Stomach smooth muscle (tissue), 2 donors: Measurements from ENCODE around the gene SPNS1.
"Not testable (repeated sequence)": the region's sequence is repeated elsewhere in the genome, so short reads cannot be mapped to it uniquely, and the experiment has no call there.

Experiments used
- H3K27ac ChIP-seq: one replicate; pipeline ENCODE4 v1.7.0; 2013; ENCODE audit warnings: mild to moderate bottlenecking, low read length, inconsistent platforms
- H3K27me3 ChIP-seq, 2 donors: one replicate each; pipeline ENCODE4 v1.7.0; 2013; ENCODE audit warnings: low read length in 2 of 2; ENCODE audit not compliant: insufficient read depth in 2 of 2, control insufficient read depth in 1 of 2
- H3K36me3 ChIP-seq, 2 donors: one replicate each; pipeline ENCODE4 v1.7.0; 2013; ENCODE audit warnings: low read length in 2 of 2; ENCODE audit not compliant: control insufficient read depth in 2 of 2, insufficient read depth in 2 of 2
- H3K4me1 ChIP-seq: one replicate; pipeline ENCODE4 v1.7.0; 2013; ENCODE audit warnings: low read length; ENCODE audit not compliant: control insufficient read depth, insufficient read depth
- H3K4me3 ChIP-seq, 2 donors: one replicate each; pipeline ENCODE4 v1.7.0; 2013; ENCODE audit warnings: low read length in 2 of 2
- H3K9ac ChIP-seq, 2 donors: one replicate each; pipeline ENCODE4 v1.7.0; 2013; ENCODE audit warnings: low read length in 2 of 2, mild to moderate bottlenecking in 1 of 2
- H3K9me3 ChIP-seq, 2 donors: one replicate each; pipeline ENCODE4 v1.7.0; 2013; ENCODE audit warnings: low read length in 2 of 2; ENCODE audit not compliant: control insufficient read depth in 2 of 2
- donor health status: healthy.
- donor health status: Pancreatic carcinoma.

The SPNS1 gene

GRCh38 chr16:28935924-28936783, 38.4 kb upstream of the SPNS1 start:
- Histone ChIP-seq H3K27ac (no peak overlapping the region), H3K4me1 (no peaks in the 10 kb centered on the region), H3K36me3 (no peaks in the 10 kb centered on the region), H3K9ac (no peak overlapping the region), H3K4me3 (peak overlapping the region in 1 of 2 donors; percentile 44), H3K9me3 (no peaks in the 10 kb centered on the region), H3K27me3 (peaks cover 5 to 9% of the 10 kb centered on the region in 2 donors)

GRCh38 chr16:28936784-28937155, 37.8 kb upstream of the SPNS1 start:
- Histone ChIP-seq H3K9ac (no peak overlapping the region), H3K27me3 (peaks cover 5 to 9% of the 10 kb centered on the region in 2 donors), H3K9me3 (no peaks in the 10 kb centered on the region), H3K4me3 (no peak overlapping the region), H3K27ac (no peak overlapping the region), H3K36me3 (no peaks in the 10 kb centered on the region), H3K4me1 (no peaks in the 10 kb centered on the region)

DNA sequence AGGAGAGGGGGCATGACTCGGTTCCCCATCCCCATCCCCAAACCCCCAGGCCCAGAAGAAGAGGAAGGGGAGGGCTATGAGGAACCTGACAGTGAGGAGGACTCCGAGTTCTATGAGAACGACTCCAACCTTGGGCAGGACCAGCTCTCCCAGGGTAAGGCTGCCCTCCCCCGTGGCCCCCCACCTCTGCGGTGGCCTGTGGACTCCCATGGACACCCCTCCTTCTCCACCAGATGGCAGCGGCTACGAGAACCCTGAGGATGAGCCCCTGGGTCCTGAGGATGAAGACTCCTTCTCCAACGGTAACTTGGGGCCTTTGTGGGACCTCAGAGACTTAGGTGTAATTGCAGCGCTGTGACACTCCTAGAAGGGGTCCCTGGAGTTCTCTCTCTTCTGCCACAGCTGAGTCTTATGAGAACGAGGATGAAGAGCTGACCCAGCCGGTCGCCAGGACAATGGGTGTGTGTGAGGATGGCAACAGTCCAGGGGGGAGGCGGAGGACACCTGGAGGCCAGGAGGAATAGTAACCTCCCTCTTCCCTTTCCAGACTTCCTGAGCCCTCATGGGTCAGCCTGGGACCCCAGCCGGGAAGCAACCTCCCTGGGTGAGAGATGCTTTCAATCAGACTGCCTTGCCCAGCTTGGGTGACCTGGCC, 37.2 kb upstream of the SPNS1 start:
- H3K9me3 ChIP-seq, result no peaks in the 10 kb centered on the region
- H3K27me3 ChIP-seq, result peaks cover 5 to 9% of the 10 kb centered on the region in 2 donors
- H3K4me1 ChIP-seq, result no peaks in the 10 kb centered on the region
- H3K27ac ChIP-seq, result no peak overlapping the region
- no peak overlapping the region for H3K9ac ChIP-seq
- no peak overlapping the region for H3K4me3 ChIP-seq
- H3K36me3 ChIP-seq, result no peaks in the 10 kb centered on the region

GRCh38 chr16:28938721-28939120, 35.9 kb upstream of the SPNS1 start:
- no peak overlapping the region for H3K4me3 ChIP-seq
- H3K9me3 ChIP-seq, result no peaks in the 10 kb centered on the region
- no peak overlapping the region for H3K27ac ChIP-seq
- no peaks in the 10 kb centered on the region for H3K36me3 ChIP-seq
- no peak overlapping the region for H3K9ac ChIP-seq
- no peaks in the 10 kb centered on the region for H3K4me1 ChIP-seq
- H3K27me3 ChIP-seq, result peaks cover 5 to 9% of the 10 kb centered on the region in 2 donors

GRCh38 chr16:28939825-28940224, 34.8 kb upstream of the SPNS1 start:
- not testable (repeated sequence) for H3K4me1 ChIP-seq

DNA sequence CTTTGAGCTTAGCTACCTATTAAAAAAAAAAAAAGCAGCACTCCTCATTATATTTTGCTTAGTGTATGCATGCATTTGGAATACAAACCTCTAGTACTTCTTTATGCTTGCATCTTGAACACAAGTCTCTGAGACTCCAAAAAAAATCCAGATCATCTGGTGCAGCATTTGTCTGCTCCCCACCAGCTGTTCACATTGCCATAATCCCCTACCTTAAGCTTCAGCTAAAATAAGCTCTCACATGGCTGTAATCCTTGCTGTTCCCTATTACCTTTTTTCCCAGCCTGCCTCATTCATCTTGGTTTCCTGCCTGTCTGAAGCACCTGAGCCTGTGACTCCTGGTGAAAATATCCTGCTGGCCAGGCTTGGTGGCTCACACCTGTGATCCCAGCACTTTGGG, 31.3 kb upstream of the SPNS1 start:
- no peak overlapping the region for H3K4me3 ChIP-seq
- H3K36me3 ChIP-seq, result no peaks in the 10 kb centered on the region
- H3K27ac ChIP-seq, result no peak overlapping the region
- H3K4me1 ChIP-seq, result peaks cover 8% of the 10 kb centered on the region
- H3K9me3 ChIP-seq, result no peaks in the 10 kb centered on the region
- H3K27me3 ChIP-seq, result peaks cover 3 to 5% of the 10 kb centered on the region in 2 donors
- H3K9ac ChIP-seq, result no peak overlapping the region

More at GRCh38 chr16:28939825-28940224, 34.8 kb upstream of the SPNS1 start:
- H3K27me3 ChIP-seq, H3K27ac ChIP-seq, H3K9ac ChIP-seq, H3K36me3 ChIP-seq, H3K9me3 ChIP-seq, H3K4me3 ChIP-seq: not testable (repeated sequence)

DNA sequence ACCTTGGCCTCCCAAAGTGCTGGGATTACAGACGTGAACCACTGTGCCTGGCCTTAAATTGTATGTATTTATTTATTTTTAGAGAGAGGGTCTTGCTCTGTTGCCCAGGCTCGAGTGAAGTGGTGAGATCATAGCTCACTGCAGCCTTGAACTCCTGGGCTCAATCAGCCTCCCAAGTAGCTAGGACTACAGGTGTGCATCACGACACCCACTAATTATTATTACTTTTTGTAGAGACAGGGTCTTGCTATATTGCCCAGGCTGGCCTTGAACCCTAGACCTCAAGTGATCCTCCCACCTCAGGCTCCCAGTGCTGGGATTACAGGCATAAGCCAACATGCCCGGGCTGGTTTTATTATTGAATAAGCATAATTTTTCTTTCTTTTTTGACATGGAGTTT, 27.9 kb upstream of the SPNS1 start:
- no peak overlapping the region for H3K27ac ChIP-seq
- peaks cover 11% of the 10 kb centered on the region for H3K4me1 ChIP-seq
- H3K9me3 ChIP-seq, result no peaks in the 10 kb centered on the region
- no peaks in the 10 kb centered on the region for H3K27me3 ChIP-seq
- no peak overlapping the region for H3K4me3 ChIP-seq
- H3K36me3 ChIP-seq, result no peaks in the 10 kb centered on the region
- no peak overlapping the region for H3K9ac ChIP-seq

DNA sequence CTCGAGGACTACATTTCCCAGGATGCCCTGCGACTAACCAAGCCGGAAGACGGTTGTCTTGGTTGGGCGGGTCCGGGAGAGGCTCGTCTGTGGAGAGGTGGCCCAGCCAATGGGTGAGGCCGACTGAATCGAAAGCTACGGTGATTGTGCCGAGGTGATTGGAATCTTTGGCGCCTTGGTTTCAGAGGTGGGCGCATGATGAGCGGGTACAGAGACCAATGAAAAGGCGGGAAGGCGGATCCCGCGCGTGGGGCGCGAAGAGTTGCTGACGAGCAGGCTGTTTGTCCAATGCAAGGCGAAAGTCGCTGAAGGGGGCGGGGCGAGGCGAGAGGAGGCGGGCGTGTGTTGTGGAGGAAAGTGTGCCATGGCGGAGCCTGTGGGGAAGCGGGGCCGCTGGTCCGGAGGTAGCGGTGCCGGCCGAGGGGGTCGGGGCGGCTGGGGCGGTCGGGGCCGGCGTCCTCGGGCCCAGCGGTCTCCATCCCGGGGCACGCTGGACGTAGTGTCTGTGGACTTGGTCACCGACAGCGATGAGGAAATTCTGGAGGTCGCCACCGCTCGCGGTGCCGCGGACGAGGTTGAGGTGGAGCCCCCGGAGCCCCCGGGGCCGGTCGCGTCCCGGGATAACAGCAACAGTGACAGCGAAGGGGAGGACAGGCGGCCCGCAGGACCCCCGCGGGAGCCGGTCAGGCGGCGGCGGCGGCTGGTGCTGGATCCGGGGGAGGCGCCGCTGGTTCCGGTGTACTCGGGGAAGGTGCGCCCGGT, 23.7 kb upstream of the SPNS1 start, which contains the start of gene NFATC2IP:
Gene NFATC2IP (plus strand): TSS at position 290 of the 762 bp plus-strand sequence. CDS start 75 bp downstream, at position 365.
- Histone ChIP-seq H3K4me3 (peak within 1 kb of the TSS; percentile 63 to 80), H3K36me3 (peaks cover 12 to 18% of the 10 kb centered on the region in 2 donors), H3K27me3 (no peaks in the 10 kb centered on the region), H3K27ac (peak within 1 kb of the TSS; percentile 55), H3K9me3 (no peaks in the 10 kb centered on the region), H3K4me1 (peaks cover 12% of the 10 kb centered on the region), H3K9ac (peak within 1 kb of the TSS; percentile 69 to 74)

- Histone ChIP-seq H3K27me3 (no peaks in the 10 kb centered on the region), H3K4me1 (peaks cover 10% of the 10 kb centered on the region), H3K9me3 (no peaks in the 10 kb centered on the region), H3K27ac (peak overlapping the region; percentile 55), H3K36me3 (peaks cover 17 to 24% of the 10 kb centered on the region in 2 donors), H3K4me3 (peak overlapping the region; percentile 63 to 80), H3K9ac (peak overlapping the region; percentile 69 to 74)
Observed at GRCh38 chr16:28951410-28951943, 23.1 kb upstream of the SPNS1 start.

DNA sequence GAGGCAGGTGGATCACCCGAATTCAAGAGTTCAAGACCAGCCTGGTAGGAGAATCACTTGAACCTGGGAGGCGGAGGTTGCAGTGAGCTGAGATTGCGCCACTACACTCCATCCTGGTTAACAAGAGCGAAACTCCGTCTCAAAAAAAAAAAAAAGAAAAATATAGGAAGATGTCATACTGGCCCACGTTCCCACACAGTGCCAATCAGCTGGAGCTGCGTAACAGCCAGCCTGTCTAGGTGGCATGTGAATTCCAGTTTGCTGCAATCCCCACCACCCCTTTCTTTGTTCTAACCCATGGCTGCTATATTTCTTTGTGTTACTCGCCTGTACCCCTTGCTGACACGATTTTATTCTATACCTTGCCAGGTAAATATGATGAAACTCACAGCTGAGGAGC, 16.4 kb upstream of the SPNS1 start:
- H3K36me3 ChIP-seq, result peaks cover 43 to 48% of the 10 kb centered on the region in 2 donors
- no peak overlapping the region for H3K4me3 ChIP-seq
- no peaks in the 10 kb centered on the region for H3K9me3 ChIP-seq
- no peak overlapping the region for H3K9ac ChIP-seq
- H3K4me1 ChIP-seq, result no peaks in the 10 kb centered on the region
- no peak overlapping the region for H3K27ac ChIP-seq
- H3K27me3 ChIP-seq, result no peaks in the 10 kb centered on the region
